HL-60/S4 treated with phorbol 12-myristate 13-acetate at 8.2 ng/mL for 4 days and 3 days (cell line): ENCODE results near the gene PALM2AKAP2.

Source experiments
- in situ Hi-C: fragments of 300-500 bp; cut with MboI; formaldehyde crosslinking; loops from 2 replicates; pipeline ENCODE4 v1.15.0; 2022; ENCODE audit warnings: low sequenced_read_pairs

Gene PALM2AKAP2

GRCh38 chr9:109779711-109780452 lies at the start of gene PALM2AKAP2:
TSS of gene PALM2AKAP2 (plus strand) at chr9:109780198. CDS start at chr9:109780489, 291 bp downstream.
- in situ Hi-C loops, result no loop called here

- in situ Hi-C loops, result no loop called here
Observed at GRCh38 chr9:109730228-109730627, 49.8 kb upstream of the PALM2AKAP2 start.

- in situ Hi-C loops, result no loop called here
Observed at GRCh38 chr9:109733690-109734089, 46.3 kb upstream of the PALM2AKAP2 start.

- in situ Hi-C loops, result no loop called here
Observed at GRCh38 chr9:109734814-109735213, 45.2 kb upstream of the PALM2AKAP2 start.

- in situ Hi-C loops, result no loop called here
Observed at GRCh38 chr9:109735801-109736200, 44.2 kb upstream of the PALM2AKAP2 start.

GRCh38 chr9:109737295-109737694 lies 42.7 kb upstream of the PALM2AKAP2 start:
- in situ Hi-C loops, result no loop called here

GRCh38 chr9:109739760-109740159 lies 40.2 kb upstream of the PALM2AKAP2 start:
- in situ Hi-C loops, result no loop called here

- in situ Hi-C loops, result no loop called here
Observed at GRCh38 chr9:109742776-109743348, 37.1 kb upstream of the PALM2AKAP2 start.

GRCh38 chr9:109743696-109744095 lies 36.3 kb upstream of the PALM2AKAP2 start:
- in situ Hi-C loops, result no loop called here

- in situ Hi-C loops, result no loop called here
Observed at GRCh38 chr9:109745335-109746283, 34.4 kb upstream of the PALM2AKAP2 start.

- in situ Hi-C loops, result no loop called here
Observed at GRCh38 chr9:109751253-109751652, 28.7 kb upstream of the PALM2AKAP2 start.

GRCh38 chr9:109753308-109753707 lies 26.7 kb upstream of the PALM2AKAP2 start:
- in situ Hi-C loops, result no loop called here

GRCh38 chr9:109755040-109755439 lies 25.0 kb upstream of the PALM2AKAP2 start:
- in situ Hi-C loops, result no loop called here

- in situ Hi-C loops, result no loop called here
Observed at GRCh38 chr9:109759589-109759988, 20.4 kb upstream of the PALM2AKAP2 start.

- in situ Hi-C loops, result no loop called here
Observed at GRCh38 chr9:109765278-109765677, 14.7 kb upstream of the PALM2AKAP2 start.

- in situ Hi-C loops, result no loop called here
Observed at GRCh38 chr9:109765830-109766229, 14.2 kb upstream of the PALM2AKAP2 start.

GRCh38 chr9:109766351-109766750 lies 13.6 kb upstream of the PALM2AKAP2 start:
- in situ Hi-C loops, result no loop called here

- in situ Hi-C loops, result no loop called here
Observed at GRCh38 chr9:109767404-109767803, 12.6 kb upstream of the PALM2AKAP2 start.

GRCh38 chr9:109767814-109768213 lies 12.2 kb upstream of the PALM2AKAP2 start:
- in situ Hi-C loops, result no loop called here

GRCh38 chr9:109769250-109769649 lies 10.7 kb upstream of the PALM2AKAP2 start:
- in situ Hi-C loops, result no loop called here

- in situ Hi-C loops, result no loop called here
Observed at GRCh38 chr9:109770101-109770500, 9.9 kb upstream of the PALM2AKAP2 start.
